Measurements from ENCODE around the gene KEAP1.
A peak's percentile ranks its signal among the peaks of the same experiment; 100 is the strongest.

The KEAP1 gene

DNA sequence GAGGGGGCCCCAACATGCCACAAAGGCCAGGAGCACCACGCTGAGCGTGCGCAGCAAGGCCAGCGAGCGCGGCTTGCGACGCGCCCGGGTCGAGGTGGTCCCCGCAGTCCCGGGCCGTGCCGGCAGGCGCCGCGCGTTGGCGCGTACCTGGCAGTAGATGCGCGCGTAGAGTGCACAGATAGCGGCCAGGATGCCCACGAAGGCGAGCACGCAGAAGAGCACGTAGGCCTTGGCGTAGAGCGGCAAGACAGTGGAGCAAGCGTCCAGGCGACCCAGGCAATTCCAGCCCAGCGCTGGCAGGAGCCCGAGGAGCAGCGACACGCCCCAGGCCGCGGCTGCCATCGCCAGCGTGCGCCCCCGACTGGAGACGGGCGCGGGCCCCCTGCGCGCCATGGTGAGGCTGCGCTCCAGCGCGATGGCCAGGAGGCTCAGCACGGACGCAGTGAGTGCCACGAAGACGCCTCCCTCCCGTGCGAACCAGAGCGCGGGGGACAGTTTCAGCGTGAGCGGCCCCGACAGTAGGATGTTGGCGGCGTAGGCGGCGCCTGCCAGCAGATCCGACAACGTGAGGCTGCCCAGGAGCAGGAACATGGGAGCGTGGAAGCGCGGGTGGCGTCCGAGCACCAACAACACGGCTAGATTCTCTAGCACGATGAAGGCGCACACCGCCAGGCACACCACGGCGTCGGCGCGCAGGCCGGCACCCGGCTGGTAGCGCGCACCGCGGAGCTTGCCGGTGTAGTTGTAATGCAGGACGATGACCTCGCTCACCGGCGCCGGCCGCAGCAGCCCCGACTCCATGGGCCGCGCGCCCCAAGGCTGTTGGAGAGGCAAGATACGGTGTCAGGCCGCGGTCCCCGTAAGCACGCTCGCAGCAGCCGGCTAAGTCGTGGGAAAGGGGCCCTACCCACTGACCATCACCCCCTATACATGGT is 11.3 kb upstream of the KEAP1 start:
- Histone ChIP-seq H3K36me3 (ENCODE audit: low read length) (no peaks in the 10 kb centered on the region), H3K27me3 (ENCODE audit: low read length) (no peaks in the 10 kb centered on the region), H3K9me3 (ENCODE audit: insufficient read depth, low read length) (no peaks in the 10 kb centered on the region), H3K27ac (ENCODE audit: low read depth, low read length) (no peak overlapping the region), H3K4me2 (ENCODE audit: low read depth, low read length, poor library complexity, severe bottlenecking) (no peak overlapping the region), H4K20me1 (ENCODE audit: low read depth, low read length) (no peaks in the 10 kb centered on the region), H3K79me2 (ENCODE audit: insufficient read depth, low read length) (no peaks in the 10 kb centered on the region), H2AFZ (ENCODE audit: low read depth, low read length, severe bottlenecking) (no peak overlapping the region), H3K4me3 (ENCODE audit: insufficient read depth, low read length, poor library complexity, severe bottlenecking) (no peak overlapping the region), H3K9ac (ENCODE audit: low read length) (no peak overlapping the region), H3F3A (ENCODE audit: insufficient read depth) (no peaks in the 10 kb centered on the region), H3K9me2 (replicated peaks; ENCODE audit: insufficient read depth, low read length) (no peaks in the 10 kb centered on the region)
- no peak for TF ChIP-seq CTCF (IDR thresholded peaks at IDR 0.05; ENCODE audit: insufficient read depth, low read length, poor library complexity, severe bottlenecking)
- no peak for TF ChIP-seq EZH2phosphoT487 (conservative IDR thresholded peaks at IDR 0.05; ENCODE audit: low read length)

- H3K79me2 ChIP-seq (ENCODE audit: insufficient read depth, low read length), result no peaks in the 10 kb centered on the region
- no peaks in the 10 kb centered on the region for H3K36me3 ChIP-seq (ENCODE audit: low read length)
- H4K20me1 ChIP-seq (ENCODE audit: low read depth, low read length), result no peaks in the 10 kb centered on the region
- H3F3A ChIP-seq (ENCODE audit: insufficient read depth), result no peaks in the 10 kb centered on the region
- no peak overlapping the region for H2AFZ ChIP-seq (ENCODE audit: low read depth, low read length, severe bottlenecking)
- no peaks in the 10 kb centered on the region for H3K9me2 ChIP-seq (replicated peaks; ENCODE audit: insufficient read depth, low read length)
- no peaks in the 10 kb centered on the region for H3K9me3 ChIP-seq (ENCODE audit: insufficient read depth, low read length)
- H3K4me2 ChIP-seq (ENCODE audit: low read depth, low read length, poor library complexity, severe bottlenecking), result no peak overlapping the region
- H3K27me3 ChIP-seq (ENCODE audit: low read length), result no peaks in the 10 kb centered on the region
- H3K27ac ChIP-seq (ENCODE audit: low read depth, low read length), result no peak overlapping the region
- H3K9ac ChIP-seq (ENCODE audit: low read length), result no peak overlapping the region
- H3K4me3 ChIP-seq (ENCODE audit: insufficient read depth, low read length, poor library complexity, severe bottlenecking), result no peak overlapping the region
- TF ChIP-seq CTCF (IDR thresholded peaks at IDR 0.05; ENCODE audit: insufficient read depth, low read length, poor library complexity, severe bottlenecking) (no peak), EZH2phosphoT487 (conservative IDR thresholded peaks at IDR 0.05; ENCODE audit: low read length) (no peak)
Measured at GRCh38 chr19:10513223-10513622, 10.1 kb upstream of the KEAP1 start.

GRCh38 chr19:10510301-10510802 is 7.2 kb upstream of the KEAP1 start:
- Histone ChIP-seq H3K79me2 (ENCODE audit: insufficient read depth, low read length) (no peaks in the 10 kb centered on the region), H3K27ac (ENCODE audit: low read depth, low read length) (no peak overlapping the region), H3K9ac (ENCODE audit: low read length) (no peak overlapping the region), H3K4me2 (ENCODE audit: low read depth, low read length, poor library complexity, severe bottlenecking) (no peak overlapping the region), H4K20me1 (ENCODE audit: low read depth, low read length) (no peaks in the 10 kb centered on the region), H2AFZ (ENCODE audit: low read depth, low read length, severe bottlenecking) (peak overlapping the region; percentile 12), H3K4me3 (ENCODE audit: insufficient read depth, low read length, poor library complexity, severe bottlenecking) (no peak overlapping the region), H3K9me3 (ENCODE audit: insufficient read depth, low read length) (no peaks in the 10 kb centered on the region), H3K36me3 (ENCODE audit: low read length) (no peaks in the 10 kb centered on the region), H3K9me2 (replicated peaks; ENCODE audit: insufficient read depth, low read length) (no peaks in the 10 kb centered on the region), H3K27me3 (ENCODE audit: low read length) (no peaks in the 10 kb centered on the region), H3F3A (ENCODE audit: insufficient read depth) (peaks cover 1% of the 10 kb centered on the region)
- TF ChIP-seq EZH2phosphoT487 (conservative IDR thresholded peaks at IDR 0.05; ENCODE audit: low read length), result no peak
- TF ChIP-seq CTCF (IDR thresholded peaks at IDR 0.05; ENCODE audit: insufficient read depth, low read length, poor library complexity, severe bottlenecking), result peak; percentile 81
